Immature natural killer cell (primary cell): ENCODE measurements around the gene HSD17B12. TPM values are rescaled to one million over a fixed set of nuclear protein-coding genes. Genes with fewer than 3 reads are reported as not detected.

Experiments
- polyA plus RNA-seq, 3 donors: library from polyadenylated mRNA; unstranded; fragments of 300-500 nt; fragmentation: Illumina TruSeq; gene quantifications; one replicate each; pipeline ENCODE4 v1.2.3, GENCODE V29; 2021

The HSD17B12 gene
- polyA plus RNA-seq, 3 donors from 2014 or later: 22.0 to 32.4 (median 30.2) TPM

Other genes starting within 250 kb of the HSD17B12 start
- gene ALKBH3, start 200.1 kb downstream of the HSD17B12 start, polyA plus RNA-seq: 10 to 100 TPM; 40.0 to 89.3 (median 49.5) TPM